Uterus (tissue), 2 donors: ENCODE data around the gene PLEKHG4B.

Source experiments
- CTCF ChIP-seq, 4 experiments: fragments of 200-600 bp in 2 of 4; fragments of 450-650 bp in 2 of 4; sonication (generic) in 2 of 4; IDR thresholded peaks; one replicate each; pipeline ENCODE4 v1.5.1; 2016 to 2019; ENCODE audit warnings: antibody characterized with exemption in 4 of 4, mild to moderate bottlenecking in 2 of 4, moderate library complexity in 1 of 4
- POLR2A ChIP-seq, 2 donors: fragments of 450-650 bp; IDR thresholded peaks; one replicate each; pipeline ENCODE4 v1.6.1; 2016; ENCODE audit warnings: antibody characterized with exemption in 2 of 2, mild to moderate bottlenecking in 1 of 2, moderate library complexity in 1 of 2

DNA sequence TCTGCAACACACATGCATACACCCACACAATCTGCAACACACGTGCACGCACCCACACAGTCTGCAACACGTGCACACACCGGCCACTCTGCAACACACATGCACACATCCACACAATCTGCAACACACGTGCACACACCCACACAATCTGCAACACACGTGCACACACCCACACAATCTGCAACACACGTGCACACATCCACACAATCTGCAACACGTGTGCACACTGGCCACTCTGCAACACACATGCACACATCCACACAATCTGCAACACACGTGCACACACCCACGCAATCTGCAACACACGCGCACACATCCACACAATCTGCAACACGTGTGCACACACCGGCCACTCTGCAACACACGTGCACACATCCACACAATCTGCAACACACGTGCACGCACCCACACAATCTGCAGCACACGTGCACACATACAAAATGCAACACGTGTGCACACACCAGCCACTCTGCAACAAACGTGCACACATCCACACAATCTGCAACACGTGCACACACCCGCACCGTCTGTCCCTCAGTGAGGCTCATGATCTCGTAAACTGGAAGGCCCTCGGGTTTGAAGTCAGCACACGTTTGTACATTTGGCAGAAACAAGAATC is 18.4 kb downstream of the PLEKHG4B start:
- TF ChIP-seq POLR2A (IDR thresholded peaks at IDR 0.05) (no peak), CTCF (IDR thresholded peaks at IDR 0.05) (no peak)
